Ecto neural progenitor cell (in vitro differentiated cells): Measurements from ENCODE around the gene GAL3ST2.
"Not testable (repeated sequence)": the region's sequence is repeated elsewhere in the genome, so short reads cannot be mapped to it uniquely, and the experiment has no call there.

Experiments
- DNase-seq: peaks from one replicate; pipeline ENCODE4 v3.0.0-alpha.2; 2018; ENCODE audit warnings: low spot score

The GAL3ST2 gene

DNA sequence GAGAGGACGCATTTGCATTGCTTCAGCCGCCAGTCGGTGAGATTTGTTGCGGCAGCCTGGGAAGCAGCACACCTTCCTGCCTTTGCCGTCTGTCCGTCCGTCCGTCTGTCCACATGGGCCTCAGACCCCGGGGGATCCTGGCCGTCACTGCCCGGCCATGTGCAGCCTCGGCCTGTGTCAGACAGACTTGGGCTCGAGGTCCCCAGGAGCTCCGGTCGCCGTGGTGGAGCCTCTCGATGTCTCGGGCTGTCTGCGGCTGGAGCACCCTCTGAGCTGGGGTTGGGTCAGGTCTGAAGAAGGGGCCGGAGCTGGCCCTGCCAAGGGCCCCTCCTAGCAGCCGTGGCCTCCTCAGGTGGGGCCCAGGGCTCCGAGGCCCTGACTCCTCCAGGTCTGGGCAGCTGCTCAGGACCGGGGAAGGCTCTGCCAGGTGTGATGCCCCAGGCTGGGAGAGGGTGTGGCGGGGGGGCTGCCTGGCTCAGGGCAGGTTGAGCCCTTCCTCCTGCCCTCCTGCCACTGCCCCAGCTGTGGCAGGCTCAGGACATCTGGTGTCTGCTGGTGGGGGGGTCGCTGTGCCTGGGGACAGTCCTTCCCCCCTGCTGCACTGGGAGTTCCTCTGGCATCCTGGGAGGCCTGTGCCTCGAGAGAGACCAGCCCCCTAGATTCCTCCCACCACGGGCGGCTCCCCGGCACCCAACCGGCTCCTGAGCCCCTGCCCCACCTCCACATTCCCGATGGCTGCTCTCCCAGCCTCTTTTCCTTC is 44.2 kb downstream of the GAL3ST2 start:
- DNase-seq: peak; percentile 45

DNA sequence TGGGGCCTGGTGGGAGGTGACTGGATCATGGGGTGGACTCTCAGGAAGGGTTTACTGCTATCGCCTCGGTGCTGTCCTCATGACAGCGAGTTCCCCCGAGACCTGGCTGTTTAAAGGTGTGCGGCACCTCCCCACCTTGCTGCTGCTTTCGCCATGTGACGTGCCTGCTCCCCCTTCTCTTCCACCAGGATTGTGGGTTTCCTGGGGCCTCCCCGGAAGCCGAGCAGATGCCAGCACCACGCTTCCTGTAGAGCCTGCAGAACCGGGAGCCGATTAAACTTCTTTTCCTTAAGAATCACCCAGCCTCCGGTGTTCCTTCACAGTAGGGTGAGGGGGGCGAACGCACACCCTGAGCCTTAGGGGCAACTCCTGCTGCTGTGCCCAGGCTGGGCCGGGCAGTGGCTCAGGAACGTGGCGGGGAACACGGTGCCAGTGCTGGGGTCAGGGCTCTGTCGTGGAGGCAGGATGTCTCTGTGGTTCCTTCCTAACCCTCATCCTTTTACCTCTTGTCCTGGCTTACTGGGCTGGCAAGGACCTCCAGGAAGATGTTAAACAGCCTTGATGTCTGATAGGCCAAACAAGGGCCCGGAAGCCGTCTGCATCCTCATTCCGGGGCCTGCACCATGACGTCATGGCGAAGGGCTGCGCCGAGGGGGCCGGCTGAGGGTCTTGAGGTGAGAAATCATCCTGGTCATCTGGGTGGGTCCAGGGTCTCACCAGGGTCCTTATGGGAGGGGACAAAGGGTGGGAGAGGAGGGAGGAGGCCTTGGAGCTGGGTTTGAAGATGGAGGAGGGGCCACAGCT is 45.0 kb downstream of the GAL3ST2 start:
- no peak for DNase-seq

DNA sequence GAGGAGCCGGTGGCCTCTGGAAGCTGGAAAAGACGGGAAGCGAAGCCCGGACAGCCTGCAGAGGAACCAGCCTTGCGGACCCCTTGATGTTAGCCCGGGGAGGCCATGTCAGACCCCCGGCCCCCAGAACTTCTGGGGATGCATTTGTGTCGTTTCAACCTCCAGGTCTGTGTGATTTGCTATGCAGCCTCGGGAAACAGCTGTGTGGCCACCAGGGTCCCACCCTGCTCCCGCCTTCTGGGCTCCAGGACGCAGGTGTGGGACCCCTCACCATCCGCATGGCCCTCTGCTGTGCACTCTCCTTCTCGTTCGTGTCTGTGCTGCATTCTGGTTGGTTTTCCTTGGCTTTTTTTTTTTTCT is 45.6 kb downstream of the GAL3ST2 start:
- DNase-seq: no peak

DNA sequence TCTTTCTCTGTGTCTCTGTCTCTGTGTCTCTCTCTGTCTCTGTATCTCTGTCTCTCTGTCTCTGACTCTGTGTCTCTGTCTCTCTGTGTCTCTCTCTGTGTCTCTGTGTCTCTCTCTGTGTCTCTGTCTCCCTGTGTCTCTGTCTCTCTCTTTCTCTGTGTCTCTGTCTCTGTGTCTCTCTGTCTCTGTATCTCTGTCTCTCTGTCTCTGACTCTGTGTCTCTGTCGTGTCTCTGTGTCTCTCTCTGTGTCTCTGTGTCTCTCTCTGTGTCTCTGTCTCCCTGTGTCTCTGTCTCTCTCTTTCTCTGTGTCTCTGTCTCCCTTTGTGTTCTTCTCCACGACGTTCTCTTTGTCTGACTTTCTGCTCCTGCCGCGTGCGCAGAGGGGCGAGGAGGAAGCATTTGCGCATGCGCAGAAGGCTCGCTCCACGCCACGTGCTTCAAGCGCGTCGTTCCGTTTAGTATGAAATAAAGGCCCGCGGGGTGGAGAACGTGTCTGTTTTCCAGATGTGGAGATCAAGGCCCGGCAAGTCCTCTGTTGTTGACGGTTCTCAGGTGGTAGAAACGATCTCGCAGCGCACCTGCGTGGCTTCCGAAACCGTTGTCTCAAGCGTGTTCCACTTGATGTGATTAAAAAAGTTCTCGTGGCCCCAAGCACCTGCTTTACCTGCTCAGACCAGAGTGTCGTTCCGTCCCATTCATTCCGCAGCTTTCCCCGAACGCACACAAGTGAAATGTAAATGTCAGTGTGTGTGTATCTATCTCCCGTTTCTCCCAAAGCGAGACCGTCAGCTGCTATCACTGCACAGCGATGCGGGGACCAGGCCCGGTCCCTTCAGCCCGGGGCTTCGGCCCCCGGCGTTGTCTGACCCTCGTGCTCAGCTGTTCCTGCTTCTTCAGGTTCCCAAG is 47.2 kb downstream of the GAL3ST2 start:
- not testable (repeated sequence) for DNase-seq

DNA sequence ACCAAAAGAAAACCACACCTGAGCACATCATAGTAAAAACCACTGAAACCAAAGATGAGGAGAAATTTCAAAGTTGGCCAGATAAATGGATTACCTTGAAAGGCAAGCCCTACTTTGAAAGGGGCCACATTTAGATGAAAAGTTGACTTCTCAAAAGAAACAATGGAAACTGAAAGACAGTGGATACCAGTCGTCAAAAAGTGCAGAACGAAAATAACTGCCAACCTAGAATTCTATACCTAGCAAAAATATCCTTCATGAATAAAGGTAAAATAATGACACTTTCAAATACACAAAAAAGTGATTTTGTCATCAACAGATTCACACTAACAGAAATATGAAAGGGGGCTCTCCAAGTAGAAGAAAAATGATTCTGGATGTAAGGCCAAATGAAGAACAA is 50.8 kb downstream of the GAL3ST2 start:
- DNase-seq: no peak

DNA sequence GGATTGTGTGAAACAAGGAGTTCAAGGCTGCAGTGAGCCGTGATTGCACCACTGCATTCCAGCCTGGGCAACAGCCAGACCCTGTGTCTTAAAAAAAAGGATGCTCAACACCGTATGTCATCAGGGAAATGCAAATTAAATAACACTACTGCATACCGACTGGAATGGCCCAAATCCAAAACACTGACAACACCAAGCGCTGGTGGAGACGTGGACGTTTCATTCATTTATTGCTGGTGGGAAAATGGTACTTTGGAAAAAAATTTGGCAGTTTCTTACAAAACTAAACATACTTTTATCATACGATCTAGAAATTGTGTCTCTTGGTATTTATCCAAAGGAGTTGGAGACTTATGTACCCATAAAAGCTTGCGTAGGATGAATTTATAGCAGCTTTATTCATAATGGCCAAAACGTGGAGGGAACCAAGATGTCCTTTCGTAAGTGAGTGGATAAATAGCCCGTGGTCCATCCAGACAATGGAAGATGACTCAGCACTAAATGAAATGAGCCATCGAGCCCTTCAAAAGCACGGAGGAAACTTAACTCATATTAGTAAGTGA is 56.6 kb downstream of the GAL3ST2 start:
- no peak for DNase-seq

DNA sequence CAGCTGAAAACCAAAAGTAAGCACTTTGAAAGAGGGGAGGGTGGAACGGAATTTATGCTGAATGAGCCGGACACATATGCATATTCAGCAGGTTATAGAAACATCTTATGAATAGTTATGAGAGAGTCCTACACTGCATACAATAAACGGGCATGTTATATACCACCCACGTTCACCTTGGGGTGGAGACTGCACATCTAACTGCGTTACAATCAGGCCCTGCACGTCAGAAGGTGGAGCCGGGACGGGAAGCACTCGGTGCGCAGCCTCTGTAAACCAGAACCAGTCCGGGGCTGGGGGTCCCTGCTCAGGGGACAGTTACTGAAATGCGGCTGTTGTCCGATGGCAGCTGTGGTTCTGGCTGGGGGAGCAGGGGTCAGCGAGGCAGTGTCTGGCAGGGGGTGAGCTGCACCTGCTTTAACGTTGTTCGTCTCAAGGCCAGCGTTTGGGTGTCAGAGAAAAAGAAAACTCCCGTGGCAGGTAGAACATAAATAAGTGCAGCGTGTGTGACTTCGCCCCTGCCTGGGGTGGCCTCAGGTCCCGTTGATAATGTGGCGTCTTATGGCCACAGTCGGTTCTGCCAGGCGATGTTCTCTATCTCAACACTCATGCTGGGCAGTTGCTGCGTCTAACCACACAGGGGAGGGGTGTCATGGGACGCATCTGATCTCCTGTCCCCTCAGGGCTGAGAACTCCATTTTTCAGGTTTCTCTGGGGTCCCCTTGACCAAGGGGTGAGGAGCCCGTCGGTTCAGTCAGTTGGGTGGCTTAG is 57.3 kb downstream of the GAL3ST2 start:
- not testable (repeated sequence) for DNase-seq

DNA sequence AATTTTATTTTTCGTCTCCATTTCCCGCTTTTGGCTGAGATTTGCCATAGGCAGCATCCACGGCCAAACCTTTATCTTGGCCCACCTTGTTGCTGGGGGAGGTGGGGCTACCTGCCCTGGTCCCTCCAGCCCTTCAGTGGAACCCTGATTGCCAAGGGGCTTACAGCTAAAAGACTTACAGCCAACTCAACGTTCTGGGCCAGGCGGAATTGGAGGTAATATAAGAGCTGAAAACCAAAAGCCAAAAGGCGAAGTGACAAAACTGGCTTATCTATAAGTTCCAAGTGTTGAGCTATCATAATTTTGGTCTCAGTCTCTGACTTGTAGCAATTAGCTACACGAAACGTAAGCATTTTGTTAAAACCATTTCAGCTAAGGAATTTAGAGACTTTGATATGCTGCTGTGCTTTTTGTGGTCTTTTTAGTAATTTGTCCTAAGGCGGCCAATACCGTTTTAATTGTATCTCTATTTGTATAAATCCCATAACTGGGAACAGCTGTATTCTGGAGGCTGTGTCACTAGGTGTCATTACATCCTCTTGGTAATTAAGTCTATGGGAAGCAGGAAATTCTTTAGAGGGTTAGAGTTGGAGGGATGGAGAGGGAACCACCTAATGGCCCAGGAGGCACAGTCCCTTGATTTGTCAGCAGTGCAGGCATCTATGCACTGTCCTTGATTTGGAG is 58.0 kb downstream of the GAL3ST2 start:
- no peak for DNase-seq

DNA sequence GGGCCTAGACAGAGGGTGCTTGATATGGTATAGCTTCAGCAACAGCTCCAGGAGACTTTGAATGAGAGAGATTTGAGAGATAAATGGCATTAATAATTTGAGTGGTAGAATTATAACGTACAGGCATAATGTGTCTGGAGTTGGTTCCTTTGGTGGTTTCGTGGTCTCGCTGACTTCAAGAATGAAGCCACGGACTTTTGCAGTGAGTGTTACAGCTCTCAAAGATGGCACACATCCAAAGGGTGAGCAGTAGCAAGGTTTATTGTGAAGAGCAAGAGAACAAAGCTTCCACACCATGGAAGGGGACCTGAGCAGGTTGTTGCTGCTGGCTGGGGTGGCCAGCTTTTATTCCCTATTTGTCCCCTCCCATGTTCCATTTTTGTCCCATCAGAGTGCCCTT is 59.0 kb downstream of the GAL3ST2 start:
- no peak for DNase-seq

DNA sequence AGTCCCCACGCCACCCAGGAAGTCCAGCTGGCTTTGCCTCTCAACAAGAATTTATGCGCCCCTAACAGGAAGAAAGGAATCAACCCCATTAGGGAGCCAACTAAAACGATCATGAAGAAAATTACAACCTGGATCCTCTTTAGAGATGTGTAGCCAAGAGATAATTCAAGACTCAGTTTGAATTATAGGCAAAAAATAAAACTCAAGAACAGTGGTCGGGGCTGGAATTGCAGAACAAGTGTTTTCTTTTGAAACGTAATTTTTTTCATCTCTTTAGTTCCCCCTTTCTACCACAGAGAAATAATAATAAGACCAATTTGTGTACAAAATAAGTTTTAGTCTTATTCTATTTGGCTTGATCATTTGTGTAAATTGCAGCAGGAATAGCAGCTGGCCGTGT is 59.7 kb downstream of the GAL3ST2 start:
- DNase-seq: no peak

DNA sequence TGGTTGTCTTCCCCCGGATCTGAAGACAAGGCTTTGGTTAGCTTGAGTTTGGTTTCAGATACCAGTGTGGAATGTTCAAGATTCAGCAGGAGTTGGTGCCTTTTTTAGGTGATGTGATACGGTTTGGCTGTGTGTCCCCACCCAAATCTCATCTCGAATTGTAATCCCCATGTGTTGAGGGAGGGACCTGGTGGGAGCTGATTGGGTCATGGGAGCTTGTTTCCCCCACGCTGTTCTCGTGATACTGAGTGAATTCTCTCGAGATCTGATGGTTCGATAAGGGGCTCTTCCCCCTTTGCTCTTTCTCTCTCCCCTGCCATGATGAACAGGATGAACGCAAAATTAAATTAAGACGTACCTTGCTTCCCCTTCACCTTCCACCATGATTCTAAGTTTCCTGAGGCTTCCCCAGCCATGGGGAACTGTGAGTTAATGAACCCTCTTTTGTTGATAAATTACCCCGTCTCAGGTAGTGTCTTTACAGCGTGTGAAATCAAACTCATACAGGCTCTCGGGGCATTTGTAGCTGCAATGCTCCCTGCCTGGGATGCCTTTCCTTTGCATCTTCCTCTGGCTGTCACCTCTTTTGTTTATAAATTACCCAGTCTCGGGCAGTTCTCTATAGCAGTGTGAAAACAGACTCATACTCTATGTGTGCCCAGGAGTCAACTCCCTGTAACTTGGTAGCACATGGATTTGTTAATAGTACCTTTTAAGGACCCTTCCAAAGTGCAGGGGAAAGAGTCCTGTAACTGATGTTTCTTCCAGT is 60.8 kb downstream of the GAL3ST2 start:
- DNase-seq: no peak

DNA sequence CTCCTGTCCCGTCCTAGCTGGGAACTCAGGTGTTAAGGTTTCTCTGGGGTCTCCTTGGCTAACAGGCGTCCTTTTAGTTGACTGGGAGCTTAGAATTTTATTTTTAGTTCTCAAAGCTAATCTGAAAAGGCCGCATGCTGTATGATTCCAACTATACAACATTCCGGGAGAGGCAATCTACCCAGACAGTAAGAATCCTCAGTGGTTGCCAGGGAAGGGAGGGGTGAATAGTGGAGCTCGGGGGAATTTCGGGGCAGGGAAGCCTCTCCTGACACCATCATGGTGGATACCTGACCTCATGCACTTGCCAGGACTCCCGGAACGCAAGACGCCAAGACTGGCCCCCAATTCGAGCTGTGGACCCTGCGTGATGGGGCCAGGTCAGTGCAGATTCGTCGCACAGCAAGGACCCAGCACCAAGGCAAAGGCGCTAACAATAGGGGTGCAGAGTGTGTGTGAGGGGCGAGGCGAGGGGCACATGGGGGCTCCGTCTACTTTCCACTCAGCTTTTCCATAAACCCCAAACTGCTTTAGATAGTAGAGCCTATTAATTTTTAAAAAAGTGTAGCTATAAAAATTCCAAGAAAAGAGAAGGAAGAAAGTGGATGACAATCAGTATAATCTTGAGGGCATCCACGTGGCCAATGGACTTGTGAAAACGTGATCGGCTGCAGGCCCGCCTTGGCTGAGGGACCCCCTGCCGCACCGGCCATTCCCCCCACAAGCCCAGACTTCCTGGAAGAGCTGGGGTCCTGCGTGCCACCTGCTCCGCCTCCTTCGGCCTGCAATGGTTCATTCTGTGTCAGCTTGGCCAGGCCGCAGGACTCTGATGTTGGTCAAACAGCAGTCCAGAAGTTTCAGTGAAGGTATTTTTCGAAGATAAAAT is 64.8 kb downstream of the GAL3ST2 start:
- DNase-seq: no peak

DNA sequence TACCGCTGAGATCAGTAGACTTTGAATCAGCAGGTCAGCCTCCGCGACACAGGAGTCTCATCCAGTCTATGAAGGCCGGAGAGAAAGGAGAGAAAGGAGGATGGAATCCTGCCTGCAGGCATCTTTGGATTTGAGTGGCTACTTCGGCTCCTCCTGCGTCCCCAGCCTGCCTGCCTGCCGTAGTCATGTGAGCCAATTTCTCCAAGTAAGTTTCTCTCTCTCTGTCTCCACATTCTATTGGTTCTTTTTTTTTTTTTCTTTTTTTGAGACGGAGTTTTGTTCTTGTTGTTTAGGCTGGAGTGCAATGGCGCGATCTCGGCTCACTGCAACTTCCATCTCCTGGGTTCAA is 65.4 kb downstream of the GAL3ST2 start:
- peak; percentile 48 for DNase-seq

DNA sequence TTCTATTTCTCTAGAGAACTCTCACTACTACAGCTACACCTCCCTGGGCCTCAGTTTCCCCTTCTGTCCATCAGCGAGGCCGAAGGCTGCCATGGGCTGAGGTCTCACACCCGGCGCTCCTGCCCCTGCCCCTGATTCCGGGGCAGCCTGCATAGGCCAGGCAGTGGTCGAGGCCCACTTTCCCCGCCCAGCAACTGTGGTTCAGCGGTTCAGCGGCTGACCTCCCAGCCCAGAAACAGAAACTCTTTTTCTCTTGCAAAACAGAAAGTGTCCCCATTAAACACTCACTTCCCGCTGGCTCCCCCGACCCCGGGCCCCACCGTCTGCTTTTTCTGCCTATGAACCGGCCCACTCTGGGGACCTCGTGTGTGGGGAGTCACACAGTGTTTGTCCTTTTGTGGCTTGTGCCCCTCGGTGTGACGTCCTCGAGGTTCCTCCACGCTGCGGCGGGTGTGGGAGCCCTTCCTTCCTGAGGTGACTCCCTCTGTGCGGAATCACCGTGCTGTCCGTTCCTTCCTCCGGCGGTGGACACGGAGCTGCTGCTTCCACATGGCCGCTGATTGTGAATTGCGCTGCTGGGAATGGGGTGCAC is 66.1 kb downstream of the GAL3ST2 start:
- peak; percentile 47 for DNase-seq

DNA sequence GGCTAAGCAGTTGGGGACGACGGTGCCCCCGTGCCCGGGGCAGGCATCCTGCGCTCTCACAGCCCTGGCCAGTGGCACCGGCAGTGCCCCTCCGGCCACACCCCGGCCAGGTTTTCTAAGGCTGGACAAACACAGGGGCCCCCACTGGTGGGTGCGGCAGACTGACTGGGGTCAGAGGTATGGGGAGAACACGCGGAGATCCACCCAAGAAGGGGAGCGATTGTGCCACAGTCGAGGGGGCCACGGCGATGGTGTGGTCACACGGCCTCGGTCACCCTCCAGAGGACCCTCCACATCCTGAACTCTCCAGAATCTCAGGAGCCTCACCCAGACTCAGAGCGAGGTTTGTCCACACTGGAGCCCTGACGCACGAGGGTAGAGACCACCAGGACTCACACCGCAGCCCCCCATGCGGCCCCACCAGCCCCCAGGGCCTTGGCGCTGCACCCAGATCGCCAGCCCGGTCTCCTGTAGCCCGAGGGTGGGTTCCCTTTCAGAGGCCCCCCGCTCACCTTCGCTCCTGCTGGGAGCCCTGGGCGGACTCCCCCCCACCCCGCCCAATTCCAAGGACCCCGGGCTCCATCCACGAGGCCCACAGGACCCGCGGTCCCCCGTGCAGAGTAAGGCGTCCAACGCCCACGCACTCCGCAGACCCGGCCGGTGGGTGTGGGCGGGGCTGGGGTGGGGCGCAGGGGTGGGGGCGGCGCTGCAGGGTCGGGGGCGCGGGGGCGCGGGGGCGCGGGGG is 66.9 kb downstream of the GAL3ST2 start:
- peak; percentile 52 for DNase-seq

DNA sequence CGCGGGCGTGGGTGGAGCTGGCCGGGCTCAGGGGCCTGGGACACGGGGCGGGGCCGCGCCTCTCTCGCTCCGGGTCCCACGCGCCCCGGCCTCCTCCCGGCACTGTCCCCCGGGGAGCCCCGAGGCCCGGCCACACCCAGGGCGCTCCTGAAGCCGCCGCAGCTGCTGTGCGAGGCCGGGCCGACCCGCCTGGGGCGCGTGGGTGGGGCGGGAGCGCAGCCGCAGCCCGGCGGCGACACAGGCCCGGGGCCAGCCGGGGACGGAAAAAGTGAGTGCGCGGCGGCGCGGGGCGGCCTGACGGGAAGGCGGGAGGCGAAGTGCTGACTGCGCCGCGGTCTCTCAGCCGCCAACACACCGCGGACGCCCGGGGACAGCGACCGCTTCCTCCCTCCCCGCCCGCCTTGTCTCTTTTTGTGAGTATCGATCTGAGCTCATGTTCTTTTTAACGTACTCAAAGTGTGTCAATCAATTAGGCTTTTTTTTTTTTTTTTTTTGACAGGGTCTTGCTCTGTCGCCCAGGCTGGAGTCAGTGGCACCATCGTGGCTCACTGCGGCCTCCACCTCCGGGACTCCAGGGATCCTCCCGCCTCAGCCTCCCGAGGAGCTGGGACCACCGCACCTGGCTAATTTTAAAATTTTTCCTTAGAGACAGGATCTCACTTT is 67.6 kb downstream of the GAL3ST2 start:
- DNase-seq: peak; percentile 75

DNA sequence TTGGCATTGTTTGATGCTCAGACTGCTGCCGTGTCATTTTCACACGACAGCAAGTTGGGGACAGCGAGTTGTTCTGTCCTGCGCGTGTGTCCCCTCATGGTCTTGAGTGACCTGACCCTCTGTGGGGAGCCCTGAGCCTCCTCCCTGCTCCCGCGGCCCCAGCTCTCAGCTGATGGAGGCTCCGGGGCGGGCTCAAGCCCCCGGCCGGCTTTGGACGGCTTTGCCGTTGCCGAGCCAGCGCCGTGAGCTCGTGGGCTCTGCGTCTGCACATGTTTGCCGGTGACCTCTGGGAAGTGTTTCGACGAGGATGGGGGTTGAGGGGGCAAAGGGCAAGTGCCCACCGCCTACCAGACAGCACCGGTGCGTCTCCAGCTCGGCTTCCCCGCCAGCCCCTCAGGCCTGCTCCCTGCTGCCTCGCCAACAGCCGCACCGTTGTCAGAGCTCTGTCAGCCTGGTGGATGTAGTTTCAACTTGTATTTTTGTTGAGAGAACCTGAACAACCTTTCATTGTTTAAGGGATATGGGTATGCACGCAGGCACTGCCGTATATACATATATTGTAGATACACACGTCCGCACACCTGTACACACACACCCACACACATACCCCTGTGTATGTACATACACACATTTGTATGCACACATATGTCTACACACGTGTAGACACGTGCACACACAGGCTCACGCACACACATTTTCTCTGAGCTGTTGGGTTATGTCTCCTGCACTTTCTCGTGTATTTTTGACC is 68.4 kb downstream of the GAL3ST2 start:
- DNase-seq: peak; percentile 49
